SH-SY5Y (cell line): ENCODE results near the gene STK32A.

ENCODE experiments used
- GATA2 ChIP-seq: IDR thresholded peaks from 2 replicates; pipeline ENCODE4 v1.6.1; 2011; ENCODE audit warnings: mild to moderate bottlenecking, low read depth, low read length
- GATA3 ChIP-seq: IDR thresholded peaks from 2 replicates; pipeline ENCODE4 v1.6.1; 2011; ENCODE audit warnings: low read depth, mild to moderate bottlenecking, low read length, moderate library complexity

The STK32A gene

GRCh38 chr5:147309621-147310020, 74.8 kb downstream of the STK32A start:
- TF ChIP-seq GATA2 (no peak), GATA3 (no peak)

DNA sequence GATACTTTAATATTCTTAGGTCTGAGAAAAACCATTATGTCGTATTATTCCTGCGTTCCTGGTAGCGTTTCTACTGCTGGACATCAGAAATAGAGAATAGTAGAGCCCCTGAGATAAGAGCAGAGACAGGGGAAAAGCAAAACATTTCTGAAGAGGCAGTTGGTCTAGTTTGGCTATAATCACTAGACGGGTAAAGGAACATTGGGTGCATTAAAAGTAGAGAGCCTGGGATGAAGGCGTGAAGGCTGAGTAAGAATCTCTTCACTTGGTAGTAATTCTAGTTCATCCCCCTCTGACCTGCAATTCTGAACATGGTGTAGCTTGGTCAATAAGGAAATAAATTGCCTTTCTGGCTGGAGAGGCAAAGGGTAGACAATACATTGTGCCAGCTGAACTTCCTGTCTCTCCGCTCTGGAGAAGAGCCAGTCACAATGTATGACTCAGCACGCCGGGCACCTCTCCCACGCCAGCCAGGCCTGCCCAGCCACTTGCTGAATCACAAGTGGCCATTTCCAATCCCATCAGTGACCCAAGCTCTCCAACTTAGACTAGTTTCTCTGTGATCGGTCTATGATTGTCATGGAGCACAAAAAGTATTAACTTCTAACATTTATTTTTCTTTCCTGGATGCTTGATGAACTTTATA, 75.4 kb downstream of the STK32A start:
- TF ChIP-seq GATA2 (no peak), GATA3 (no peak)

GRCh38 chr5:147317978-147318684, 83.3 kb downstream of the STK32A start:
- no peak for TF ChIP-seq GATA2
- no peak for TF ChIP-seq GATA3

DNA sequence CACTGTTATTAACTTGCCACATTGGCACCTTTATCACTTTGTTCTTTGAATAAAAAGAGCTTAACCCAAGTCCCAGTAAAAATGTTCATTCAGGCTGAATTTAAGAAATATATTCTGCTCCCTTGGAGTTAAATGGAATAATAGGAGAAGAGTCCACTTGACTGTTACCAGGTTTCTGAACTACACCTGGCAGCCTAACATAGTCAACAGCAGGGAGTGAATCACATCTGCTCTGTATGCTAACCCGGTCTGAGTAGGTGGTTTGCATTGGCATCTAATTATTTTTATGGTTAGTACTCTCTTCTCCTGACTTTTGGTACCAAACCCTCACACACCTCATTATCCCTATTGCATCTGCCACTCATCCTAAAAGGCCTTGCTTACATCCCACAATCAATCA, 86.7 kb downstream of the STK32A start:
- TF ChIP-seq GATA2: no peak

DNA sequence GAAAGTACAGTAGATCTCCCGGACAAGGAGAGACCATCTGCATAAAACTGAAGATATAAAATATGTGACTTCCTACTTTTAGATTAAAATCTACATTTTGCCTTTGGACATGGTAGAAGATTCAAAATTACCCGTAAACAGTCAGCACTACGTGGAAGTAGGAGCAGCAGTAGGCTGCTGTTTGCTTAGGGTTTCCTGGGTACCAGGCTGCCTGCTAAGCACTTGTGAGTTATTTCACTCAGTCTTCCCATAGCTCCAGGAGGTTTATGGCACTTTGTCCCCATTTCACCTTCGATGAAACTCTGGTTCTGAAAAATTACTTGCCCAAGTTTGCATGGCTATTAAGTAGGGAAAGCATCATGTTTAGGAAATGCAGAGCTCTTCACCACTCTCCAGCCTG, 92.6 kb downstream of the STK32A start:
- TF ChIP-seq GATA3: no peak
- no peak for TF ChIP-seq GATA2

GRCh38 chr5:147327905-147328304, 93.1 kb downstream of the STK32A start:
- TF ChIP-seq GATA3: no peak
- TF ChIP-seq GATA2: no peak

GRCh38 chr5:147332658-147333057, 97.8 kb downstream of the STK32A start:
- no peak for TF ChIP-seq GATA2
- TF ChIP-seq GATA3: no peak

GRCh38 chr5:147336876-147337275, 102.0 kb downstream of the STK32A start:
- no peak for TF ChIP-seq GATA3
- TF ChIP-seq GATA2: no peak

GRCh38 chr5:147339313-147339712, 104.5 kb downstream of the STK32A start:
- no peak for TF ChIP-seq GATA2

DNA sequence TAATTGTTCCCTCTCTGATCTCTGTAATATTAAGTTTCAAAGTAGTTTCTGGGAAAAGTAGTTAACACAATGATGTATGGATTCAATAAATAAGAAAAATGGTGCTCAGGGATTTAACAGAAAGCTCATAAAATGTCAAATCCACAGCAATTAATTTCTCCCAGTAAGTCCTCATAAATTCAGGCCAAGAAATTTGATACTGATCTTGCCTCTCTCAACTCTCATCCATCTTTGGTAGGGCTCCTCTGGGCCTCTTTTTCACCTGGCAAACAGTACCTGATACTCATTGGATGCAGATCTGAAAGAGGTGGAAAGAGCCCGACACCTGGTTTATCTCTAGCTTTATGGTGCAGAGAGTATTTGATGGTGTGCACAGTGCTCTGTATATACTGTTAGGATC, 106.1 kb downstream of the STK32A start:
- TF ChIP-seq GATA3: no peak

GRCh38 chr5:147341345-147341744, 106.5 kb downstream of the STK32A start:
- TF ChIP-seq GATA2 (no peak), GATA3 (no peak)

DNA sequence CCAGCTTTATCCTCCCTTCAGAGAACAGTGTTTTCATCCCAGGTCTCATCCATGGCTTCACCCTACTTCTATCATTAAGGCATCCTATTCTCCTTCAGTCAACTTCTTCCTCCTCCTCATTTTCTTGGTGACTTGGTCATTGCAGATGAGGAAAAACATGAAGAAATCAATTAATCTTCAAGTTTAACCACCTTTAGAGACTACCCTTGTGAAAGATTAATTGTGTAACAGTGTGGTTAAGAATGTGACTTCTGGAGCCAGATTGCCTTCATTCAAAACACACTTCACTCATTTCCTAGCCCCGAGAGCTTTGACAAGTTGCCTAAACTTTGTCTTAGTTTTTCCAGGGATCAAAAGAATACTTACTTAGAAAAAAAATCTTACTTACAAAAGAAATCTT, 110.0 kb downstream of the STK32A start:
- TF ChIP-seq GATA2: no peak
- TF ChIP-seq GATA3: no peak

DNA sequence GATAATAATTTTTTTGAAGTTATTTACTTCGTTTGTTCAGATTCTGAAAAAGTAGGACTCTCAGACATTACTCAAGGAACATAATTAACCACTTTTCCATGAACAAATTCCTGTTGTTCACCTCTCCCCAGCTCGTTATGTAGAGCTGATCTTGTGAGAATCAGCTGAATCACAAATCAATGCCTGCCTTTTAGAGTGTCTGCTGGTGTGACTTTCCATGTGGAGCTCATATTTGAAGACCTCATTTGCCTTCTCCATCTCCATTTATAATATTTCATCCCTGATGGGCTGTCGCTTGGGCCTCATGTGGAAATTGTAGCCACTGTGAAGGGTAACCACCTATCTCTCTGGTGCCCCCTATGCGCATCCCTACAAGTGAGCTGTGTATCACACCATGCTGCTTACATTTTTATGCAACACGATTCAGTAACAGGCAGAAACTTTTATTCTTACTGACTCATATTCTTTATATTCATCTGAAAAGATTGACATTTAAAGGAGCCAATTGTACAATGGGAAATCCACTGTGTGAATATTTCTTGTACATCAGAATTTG, 111.3 kb downstream of the STK32A start:
- TF ChIP-seq GATA3 (no peak), GATA2 (no peak)

DNA sequence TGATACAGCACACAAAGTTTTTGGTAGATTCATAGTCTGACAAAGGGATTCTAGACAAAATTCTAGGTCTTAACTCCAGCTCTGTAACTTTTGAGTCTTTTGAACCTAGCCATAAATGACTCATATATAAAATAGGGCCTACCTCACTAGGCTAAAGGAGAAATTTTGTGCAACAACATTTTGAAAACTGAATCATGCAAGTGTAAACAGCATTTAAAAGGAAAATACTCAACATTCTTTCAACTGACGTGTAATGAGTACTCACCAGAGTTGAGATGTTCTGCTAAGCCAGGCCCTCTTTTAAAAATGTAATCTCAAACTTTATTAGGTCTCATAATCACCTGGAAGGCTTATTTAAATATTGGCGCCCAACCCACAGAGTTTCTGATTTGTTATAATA, 113.2 kb downstream of the STK32A start:
- TF ChIP-seq GATA2: no peak
- TF ChIP-seq GATA3: no peak

DNA sequence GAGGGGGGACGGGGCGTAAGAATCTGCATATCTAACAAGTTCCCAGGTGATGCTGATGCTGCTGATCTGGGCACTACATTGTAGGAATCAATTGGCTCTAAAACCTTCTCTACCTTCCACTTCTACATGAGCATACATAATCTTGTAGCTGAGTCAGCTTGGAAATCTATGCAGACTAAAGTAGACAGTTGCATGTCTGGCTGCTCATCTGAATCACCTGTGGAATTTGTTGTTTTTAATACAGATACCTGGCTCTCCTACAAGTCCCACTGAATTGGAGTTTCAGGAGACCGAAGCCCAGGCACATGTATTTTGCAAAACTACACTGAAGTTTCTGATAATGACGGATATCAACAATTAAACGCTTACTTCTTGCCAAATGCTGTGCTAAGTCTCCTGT, 113.6 kb downstream of the STK32A start:
- TF ChIP-seq GATA3 (no peak), GATA2 (no peak)
